Mesodermal cell (in vitro differentiated cells): ENCODE measurements around the gene LRRC14B.
"Not testable (repeated sequence)": the region's sequence is repeated elsewhere in the genome, so short reads cannot be mapped to it uniquely, and the experiment has no call there.

ENCODE experiments used
- H3K27ac ChIP-seq: 2 replicates; pipeline ENCODE4 v1.7.0; 2013; ENCODE audit warnings: mild to moderate bottlenecking, low read depth, low read length, moderate library complexity; ENCODE audit not compliant: severe bottlenecking
- H3K36me3 ChIP-seq: 2 replicates; pipeline ENCODE4 v1.7.1; 2013; ENCODE audit warnings: mild to moderate bottlenecking, low read length, moderate library complexity; ENCODE audit not compliant: control insufficient read depth, insufficient read depth
- H3K4me1 ChIP-seq: one replicate; pipeline ENCODE4 v1.7.1; 2013; ENCODE audit warnings: mild to moderate bottlenecking, low read length; ENCODE audit not compliant: insufficient read depth, control insufficient read depth, poor library complexity, severe bottlenecking
- H3K4me3 ChIP-seq: 2 replicates; pipeline ENCODE4 v1.7.0; 2013; ENCODE audit warnings: low read length, control low read depth, mild to moderate bottlenecking; ENCODE audit not compliant: insufficient read depth, poor library complexity, severe bottlenecking; ENCODE audit errors: extremely low read depth
- H3K9me3 ChIP-seq: 2 replicates; pipeline ENCODE4 v1.7.1; 2013; ENCODE audit warnings: mild to moderate bottlenecking, low read length, moderate library complexity; ENCODE audit not compliant: control insufficient read depth
- WGBS, 2 experiments: methylation state at CpG; one replicate each; pipeline ENCODE4 v1.1.5; 2013; ENCODE audit warnings: missing lambda C conversion rate in 2 of 2; ENCODE audit not compliant: insufficient coverage in 2 of 2; 5-methylcytosine and 5-hydroxymethylcytosine counted together

The LRRC14B gene

GRCh38 chr5:160921-161802 is 30.1 kb upstream of the LRRC14B start:
- H3K4me3 ChIP-seq, result no peak overlapping the region
- no peak overlapping the region for H3K27ac ChIP-seq
- no peaks in the 10 kb centered on the region for H3K9me3 ChIP-seq
- WGBS, 2 experiments, result 93 to 95% methylated on average over 21 to 23 of the region's 23 CpGs
- H3K4me1 ChIP-seq, result no peaks in the 10 kb centered on the region
- H3K36me3 ChIP-seq, result peaks cover 7% of the 10 kb centered on the region

- H3K4me1 ChIP-seq, result no peaks in the 10 kb centered on the region
- peaks cover 3% of the 10 kb centered on the region for H3K36me3 ChIP-seq
- no peak overlapping the region for H3K4me3 ChIP-seq
- H3K27ac ChIP-seq, result no peak overlapping the region
- H3K9me3 ChIP-seq, result no peaks in the 10 kb centered on the region
- 94% methylated on average over 15 to 17 of the region's 17 CpGs for WGBS, 2 experiments
Observed at GRCh38 chr5:161803-162110, 29.5 kb upstream of the LRRC14B start.

- peaks cover 3% of the 10 kb centered on the region for H3K36me3 ChIP-seq
- no peaks in the 10 kb centered on the region for H3K4me1 ChIP-seq
- no peak overlapping the region for H3K4me3 ChIP-seq
- WGBS, 2 experiments, result 88 to 98% methylated on average over 15 to 19 of the region's 19 CpGs
- H3K27ac ChIP-seq, result no peak overlapping the region
- H3K9me3 ChIP-seq, result no peaks in the 10 kb centered on the region
Observed at GRCh38 chr5:162190-162564, 29.1 kb upstream of the LRRC14B start.

DNA sequence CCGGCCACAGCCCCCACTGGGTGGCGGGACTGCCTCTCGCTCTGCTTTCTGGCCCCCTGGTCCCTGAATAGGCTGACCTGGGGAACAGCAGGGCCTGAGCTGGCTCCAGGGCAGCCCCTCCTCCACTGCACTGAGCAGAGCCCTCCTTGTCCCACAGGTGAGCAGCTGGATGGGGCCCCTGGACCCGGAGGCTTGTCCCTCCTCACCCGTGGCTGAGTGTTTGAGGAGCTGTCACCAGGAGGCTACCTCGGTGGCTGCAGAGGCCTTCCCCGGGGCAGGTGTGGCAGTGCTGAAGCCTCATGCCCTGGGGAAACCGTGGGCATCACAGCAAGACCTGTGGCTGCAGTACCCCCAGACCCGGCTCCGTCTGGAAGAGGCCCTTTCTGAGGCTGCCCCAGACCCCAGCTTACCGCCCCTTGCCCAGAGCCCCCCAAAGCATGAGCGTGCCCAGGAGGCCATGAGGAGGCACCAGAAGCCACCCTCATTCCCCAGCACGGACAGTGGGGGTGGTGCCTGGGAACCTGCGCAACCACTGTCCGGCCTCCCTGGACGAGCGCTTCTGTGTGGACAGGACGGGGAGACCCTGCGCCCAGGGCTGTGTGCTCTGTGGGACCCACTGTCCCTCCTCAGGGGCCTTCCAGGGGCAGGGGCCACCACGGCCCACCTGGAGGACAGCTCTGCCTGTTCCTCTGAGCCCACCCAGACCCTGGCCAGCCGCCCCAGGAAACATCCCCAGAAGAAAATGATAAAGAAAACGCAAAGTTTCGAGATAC is 28.5 kb upstream of the LRRC14B start:
- H3K9me3 ChIP-seq, result no peaks in the 10 kb centered on the region
- 90 to 93% methylated on average over 22 to 23 of the region's 23 CpGs for WGBS, 2 experiments
- H3K4me3 ChIP-seq, result no peak overlapping the region
- no peaks in the 10 kb centered on the region for H3K4me1 ChIP-seq
- peaks cover 3% of the 10 kb centered on the region for H3K36me3 ChIP-seq
- H3K27ac ChIP-seq, result no peak overlapping the region

GRCh38 chr5:163338-163620 is 28.0 kb upstream of the LRRC14B start:
- no peaks in the 10 kb centered on the region for H3K9me3 ChIP-seq
- H3K27ac ChIP-seq, result no peak overlapping the region
- H3K36me3 ChIP-seq, result peaks cover 3% of the 10 kb centered on the region
- H3K4me1 ChIP-seq, result no peaks in the 10 kb centered on the region
- 96 to 100% methylated on average over 2 to 6 of the region's 7 CpGs for WGBS, 2 experiments
- H3K4me3 ChIP-seq, result no peak overlapping the region

DNA sequence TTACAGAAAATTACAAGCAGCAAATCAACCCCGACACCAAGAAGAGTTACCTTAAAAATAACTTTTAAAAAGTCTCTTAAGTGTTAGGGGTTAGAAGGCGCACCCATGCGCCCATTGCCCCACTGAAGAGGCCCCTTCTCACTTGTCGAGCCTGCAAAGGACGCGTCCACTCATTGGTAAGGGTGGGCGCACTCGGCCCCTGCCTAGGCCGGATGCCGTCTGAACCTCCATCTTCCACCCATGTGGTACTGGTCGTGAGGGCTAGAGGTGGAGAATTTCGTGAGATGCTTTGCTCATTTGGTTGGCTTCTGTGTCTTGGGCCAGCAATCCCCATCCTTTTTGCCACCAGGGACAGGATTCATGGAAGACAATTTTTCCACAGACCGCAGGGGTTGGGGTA is 27.5 kb upstream of the LRRC14B start:
- Histone ChIP-seq H3K4me1 (no peaks in the 10 kb centered on the region), H3K4me3 (no peak overlapping the region), H3K27ac (no peak overlapping the region), H3K9me3 (no peaks in the 10 kb centered on the region), H3K36me3 (peaks cover 3% of the 10 kb centered on the region)
- WGBS, 2 experiments, result 77 to 95% methylated on average over 4 to 9 of the region's 13 CpGs

DNA sequence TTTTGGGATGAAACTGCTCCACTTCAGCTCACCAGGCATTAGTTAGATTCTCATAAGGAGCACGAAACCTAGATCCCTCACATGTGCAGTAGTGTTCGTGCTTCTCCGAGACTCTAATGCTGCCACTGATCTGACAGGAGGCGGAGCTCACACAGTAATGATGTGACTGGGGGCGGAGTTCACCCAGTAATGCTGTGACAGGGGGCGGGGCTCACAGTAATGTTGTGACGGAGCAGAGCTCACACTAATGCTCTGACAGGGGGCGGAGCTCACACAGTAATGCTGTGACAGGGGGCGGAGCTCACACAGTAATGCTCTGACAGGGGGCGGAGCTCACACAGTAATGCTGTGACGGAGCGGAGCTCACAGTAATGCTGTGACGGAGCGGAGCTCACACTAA is 27.1 kb upstream of the LRRC14B start:
- peaks cover 3% of the 10 kb centered on the region for H3K36me3 ChIP-seq
- 72 to 80% methylated on average over 11 to 14 of the region's 14 CpGs for WGBS, 2 experiments
- no peaks in the 10 kb centered on the region for H3K4me1 ChIP-seq
- H3K4me3 ChIP-seq, result no peak overlapping the region
- H3K9me3 ChIP-seq, result no peaks in the 10 kb centered on the region
- H3K27ac ChIP-seq, result no peak overlapping the region

GRCh38 chr5:164783-165182 is 26.5 kb upstream of the LRRC14B start:
- not testable (repeated sequence) for H3K9me3 ChIP-seq, H3K36me3 ChIP-seq, H3K4me3 ChIP-seq, H3K4me1 ChIP-seq, H3K27ac ChIP-seq
- whole genome bisulfite sequencing, 2 experiments, result 93 to 94% methylated on average over 11 to 16 of the region's 25 CpGs

- Histone ChIP-seq H3K4me3 (no peak overlapping the region), H3K36me3 (peaks cover 3% of the 10 kb centered on the region), H3K27ac (no peak overlapping the region), H3K9me3 (no peaks in the 10 kb centered on the region), H3K4me1 (no peaks in the 10 kb centered on the region)
- WGBS, 2 experiments, result 86 to 94% methylated on average over 14 to 20 of the region's 27 CpGs
Observed at GRCh38 chr5:166441-167372, 24.6 kb upstream of the LRRC14B start.

DNA sequence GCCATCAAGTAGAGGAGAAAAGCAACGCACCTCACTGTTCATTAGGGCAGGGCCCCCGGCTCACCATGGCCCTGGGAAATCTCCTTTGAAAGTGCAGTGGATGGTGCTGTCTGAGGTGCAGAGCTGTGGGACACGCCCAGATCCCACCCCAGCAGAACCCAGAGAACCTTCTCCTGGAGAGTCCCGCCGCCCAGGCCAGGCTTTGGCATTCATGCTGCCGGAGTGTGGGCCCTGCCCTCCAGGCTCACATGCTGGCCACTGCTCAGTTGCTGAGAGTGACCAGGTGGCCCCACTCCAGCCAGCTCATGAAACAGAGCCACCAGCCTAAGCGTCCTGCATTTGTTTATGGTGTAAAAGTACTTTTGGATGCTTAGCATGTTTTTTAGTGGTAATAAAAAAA is 23.8 kb upstream of the LRRC14B start:
- no peak overlapping the region for H3K27ac ChIP-seq

More for the DNA sequence above, 23.8 kb upstream of the LRRC14B start:
- Histone ChIP-seq H3K4me1 (no peaks in the 10 kb centered on the region), H3K36me3 (peaks cover 3% of the 10 kb centered on the region), H3K4me3 (no peak overlapping the region), H3K9me3 (no peaks in the 10 kb centered on the region)
- 89 to 92% methylated on average over 5 to 7 of the region's 7 CpGs for WGBS, 2 experiments
